G401 (cell line): Measurements from ENCODE around the gene DIAPH2. TPM values are rescaled to one million over a fixed set of nuclear protein-coding genes. Genes with fewer than 3 reads are reported as not detected.
"Not testable (repeated sequence)": the region's sequence is repeated elsewhere in the genome, so short reads cannot be mapped to it uniquely, and the experiment has no call there.

ENCODE experiments used
- DNase-seq: peaks from one replicate; pipeline ENCODE4 v3.0.0-alpha.2; 2015; ENCODE audit warnings: low spot score
- in situ Hi-C: cut with HindIII; loops from 2 replicates; pipeline ENCODE4 v1.10.0; 2016; ENCODE audit warnings: low sequenced_read_pairs, mixed read lengths
- total RNA-seq: library from RNA; depleted of rRNA; stranded (reverse); fragments of >200 nt; shearing (Covaris generic); gene quantifications from 2 replicates; pipeline ENCODE4 v1.2.3, GENCODE V29; 2014

DIAPH2 gene
- total RNA-seq, 1 experiment from 2014 or later, result 9.9 TPM

- no peak for DNase-seq
- in situ Hi-C loops, result no loop called here
Measured at GRCh38 chrX:96713303-96713702, 28.7 kb downstream of the DIAPH2 start.

- DNase-seq, in situ Hi-C loops: not testable (repeated sequence)
Measured at GRCh38 chrX:96714393-96714792, 29.8 kb downstream of the DIAPH2 start.

- in situ Hi-C loops, result no loop called here
- DNase-seq, result no peak
Measured at GRCh38 chrX:96715481-96715880, 30.8 kb downstream of the DIAPH2 start.

GRCh38 chrX:96719161-96719875, 34.7 kb downstream of the DIAPH2 start:
- in situ Hi-C loops, result no loop called here
- DNase-seq, result no peak

GRCh38 chrX:96721354-96721753, 36.7 kb downstream of the DIAPH2 start:
- DNase-seq, result no peak
- in situ Hi-C loops, result no loop called here

GRCh38 chrX:96722781-96723180, 38.1 kb downstream of the DIAPH2 start:
- no peak for DNase-seq
- in situ Hi-C loops, result no loop called here

GRCh38 chrX:96729053-96729452, 44.4 kb downstream of the DIAPH2 start:
- DNase-seq, result no peak
- in situ Hi-C loops, result no loop called here

- in situ Hi-C loops, result no loop called here
Measured at GRCh38 chrX:96729868-96730643, 45.4 kb downstream of the DIAPH2 start.

GRCh38 chrX:96731000-96731399, 46.4 kb downstream of the DIAPH2 start:
- DNase-seq, in situ Hi-C loops: not testable (repeated sequence)

More at GRCh38 chrX:96729868-96730643, 45.4 kb downstream of the DIAPH2 start:
- no peak for DNase-seq

GRCh38 chrX:96743367-96744073, 58.9 kb downstream of the DIAPH2 start:
- in situ Hi-C loops, result no loop called here
- no peak for DNase-seq

- in situ Hi-C loops, result no loop called here
- no peak for DNase-seq
Measured at GRCh38 chrX:96752781-96753180, 68.1 kb downstream of the DIAPH2 start.

GRCh38 chrX:96753230-96753629, 68.6 kb downstream of the DIAPH2 start:
- in situ Hi-C loops, result no loop called here
- DNase-seq, result no peak

GRCh38 chrX:96756491-96756890, 71.8 kb downstream of the DIAPH2 start:
- in situ Hi-C loops, result no loop called here
- DNase-seq, result no peak

GRCh38 chrX:96761566-96761965, 76.9 kb downstream of the DIAPH2 start:
- in situ Hi-C loops, result no loop called here
- DNase-seq, result no peak

- in situ Hi-C loops, result no loop called here
- DNase-seq, result no peak
Measured at GRCh38 chrX:96763608-96764007, 79.0 kb downstream of the DIAPH2 start.

- no peak for DNase-seq
- in situ Hi-C loops, result no loop called here
Measured at GRCh38 chrX:96764864-96765263, 80.2 kb downstream of the DIAPH2 start.

- in situ Hi-C loops, result no loop called here
- peak; percentile 0 for DNase-seq
Measured at GRCh38 chrX:96770315-96770714, 85.7 kb downstream of the DIAPH2 start.

- DNase-seq, result no peak
- in situ Hi-C loops, result no loop called here
Measured at GRCh38 chrX:96771486-96771885, 86.8 kb downstream of the DIAPH2 start.

GRCh38 chrX:96774116-96774515, 89.5 kb downstream of the DIAPH2 start:
- in situ Hi-C loops, result no loop called here

GRCh38 chrX:96776966-96777365, 92.3 kb downstream of the DIAPH2 start:
- no peak for DNase-seq
- in situ Hi-C loops, result no loop called here

More at GRCh38 chrX:96774116-96774515, 89.5 kb downstream of the DIAPH2 start:
- DNase-seq, result no peak
